Adrenal gland (tissue), 12 donors: ENCODE data around the gene IL15. TPM values are rescaled to one million over a fixed set of nuclear protein-coding genes. Genes with fewer than 3 reads are reported as not detected.
A peak's percentile ranks its signal among the peaks of the same experiment; 100 is the strongest.

Experiments used
- DNase-seq, 7 donors: peaks; one replicate each; pipeline ENCODE4 v3.0.0-alpha.2; 2019 to 2020
- H3K27ac ChIP-seq, 5 donors: fragments of 200-600 bp; sonication (generic) in 4 of 5; 1 replicate in 3 of 5; 2 replicates in 2 of 5; pipeline versions ENCODE4 v1.5.1 to v1.8.0; 2016 to 2020; ENCODE audit warnings: mild to moderate bottlenecking in 1 of 5
- H3K27me3 ChIP-seq: fragments of 200-600 bp; 2 replicates; pipeline ENCODE4 v1.8.0; 2021
- H3K36me3 ChIP-seq, 2 donors: fragments of 200-600 bp; replicated peaks in 1 of 2; 1 replicate in 1 of 2; 2 replicates in 1 of 2; pipeline versions ENCODE4 v1.5.1 to v1.8.0; 2018 to 2022
- H3K4me1 ChIP-seq, 2 donors: fragments of 200-600 bp; replicated peaks in 1 of 2; 1 replicate in 1 of 2; 2 replicates in 1 of 2; pipeline versions ENCODE4 v1.5.1 to v1.8.0; 2018 to 2021
- H3K4me3 ChIP-seq, 4 donors: fragments of 200-600 bp; sonication (generic) in 3 of 4; one replicate each; pipeline ENCODE4 v1.5.1; 2016 to 2018
- H3K9me3 ChIP-seq, 3 donors: fragments of 200-600 bp; sonication (generic) in 1 of 3; replicated peaks in 1 of 3; 1 replicate in 2 of 3; 2 replicates in 1 of 3; pipeline versions ENCODE4 v1.5.1 to v1.8.0; 2016 to 2021
- POLR2A ChIP-seq, 2 donors: fragments of 450-650 bp; IDR thresholded peaks; one replicate each; pipeline ENCODE4 v1.6.1; 2017; ENCODE audit warnings: antibody characterized with exemption in 2 of 2, mild to moderate bottlenecking in 2 of 2, moderate library complexity in 1 of 2
- WGBS, 4 donors: extraction: QIAGEN DNeasy Blood & Tissue Kit in 2 of 4; methylation state at CpG; one replicate each; pipeline versions ENCODE4 v1.1.5 to v1.1.7; 2013 to 2017; 5-methylcytosine and 5-hydroxymethylcytosine counted together
- intact Hi-C, 2 donors: fragments of 100-400 bp; cut with DNase I; formaldehyde crosslinking; loops; one replicate each; pipeline versions ENCODE4 v1.14.1 to v1.15.0; 2022 to 2023
- polyA plus RNA-seq, 3 donors: library from polyadenylated mRNA; stranded (reverse); fragments of 200-250 nt in 2 of 3; fragments of 350-450 nt in 1 of 3; fragmentation: Illumina TruSeq in 1 of 3; extraction: RNeasy Lipid Tissue Mini Kit (QIAGEN cat#74804) in 1 of 3; gene quantifications; one replicate each; pipeline ENCODE4 v1.2.3, GENCODE V29; 2013 to 2014
- total RNA-seq, 9 donors: library from RNA; depleted of rRNA in 4 of 9; stranded (reverse); fragments of >200 nt in 4 of 9; fragments of 120-200 nt in 1 of 9; fragmentation: NEBNext Ultra II Directional in 1 of 9; extraction: Animal tissue kit (Norgen Biotek cat#: 25700) in 1 of 9; gene quantifications; one replicate each; pipeline versions ENCODE4 v1.1.0 to v1.2.4, GENCODE V29; 2013 to 2023
- TF ChIP-seq, protein P1 (sequence below), 6 experiments: fragments of 450-650 bp in 4 of 6; fragments of 200-600 bp in 2 of 6; sonication (generic) in 1 of 6; IDR thresholded peaks; 1 replicate in 5 of 6; 2 replicates in 1 of 6; pipeline versions ENCODE4 v1.5.1 to v1.8.0; 2016 to 2021; ENCODE audit warnings: antibody characterized with exemption in 6 of 6, mild to moderate bottlenecking in 2 of 6, moderate library complexity in 1 of 6
- donor health status: healthy with polysubstance abuse.
- donor health status: Bipolar disorder and iron deficiency.
- donor health status: DM: yes; HTN: yes; CAD: no.
- donor health status: DM: no; HTN: no; CAD: no.
- donor health status: DM: no; HTN: no; CAD: no.
- donor health status: DM: yes; HTN: yes; CAD: no.

IL15 gene
- total and polyA plus RNA-seq, 12 donors, result 0.94 to 8.9 (median 3.2) TPM

DNA sequence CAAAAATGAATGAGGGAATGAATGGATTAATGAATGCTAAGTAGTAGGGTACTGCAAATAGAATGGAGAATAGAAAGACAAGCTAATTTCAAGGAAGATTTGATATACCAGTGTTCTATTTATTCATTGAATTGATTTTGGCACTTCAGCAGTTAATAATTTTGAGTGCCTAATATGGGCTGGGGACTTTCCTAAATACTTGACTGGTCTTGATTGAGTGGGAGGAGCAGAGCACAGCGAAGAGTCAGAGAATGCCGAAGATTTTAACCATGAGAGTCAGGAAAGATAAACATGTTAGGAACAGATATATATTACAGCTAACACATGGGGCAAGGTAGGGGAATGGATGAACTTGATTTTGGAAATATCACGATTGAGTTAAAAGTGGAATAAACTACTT lies 10.6 kb downstream of the IL15 start:
- WGBS, 4 donors, result 64 to 84% (median 79%) methylated on average over 3 of the region's 3 CpGs

GRCh38 chr4:141647966-141648365 lies 11.6 kb downstream of the IL15 start:
- Histone ChIP-seq H3K4me3 (no peak overlapping the region), H3K36me3 (no peaks in the 10 kb centered on the region), H3K9me3 (no peaks in the 10 kb centered on the region), H3K4me1 (peaks cover 5 to 21% of the 10 kb centered on the region in 2 donors), H3K27me3 (no peaks in the 10 kb centered on the region), H3K27ac (no peak overlapping the region)
- 49 to 60% (median 55%) methylated on average over 1 of the region's 1 CpG for WGBS, 4 donors
- no peak for DNase-seq
- intact Hi-C loops, result no loop called here
- TF ChIP-seq, protein P1, sequence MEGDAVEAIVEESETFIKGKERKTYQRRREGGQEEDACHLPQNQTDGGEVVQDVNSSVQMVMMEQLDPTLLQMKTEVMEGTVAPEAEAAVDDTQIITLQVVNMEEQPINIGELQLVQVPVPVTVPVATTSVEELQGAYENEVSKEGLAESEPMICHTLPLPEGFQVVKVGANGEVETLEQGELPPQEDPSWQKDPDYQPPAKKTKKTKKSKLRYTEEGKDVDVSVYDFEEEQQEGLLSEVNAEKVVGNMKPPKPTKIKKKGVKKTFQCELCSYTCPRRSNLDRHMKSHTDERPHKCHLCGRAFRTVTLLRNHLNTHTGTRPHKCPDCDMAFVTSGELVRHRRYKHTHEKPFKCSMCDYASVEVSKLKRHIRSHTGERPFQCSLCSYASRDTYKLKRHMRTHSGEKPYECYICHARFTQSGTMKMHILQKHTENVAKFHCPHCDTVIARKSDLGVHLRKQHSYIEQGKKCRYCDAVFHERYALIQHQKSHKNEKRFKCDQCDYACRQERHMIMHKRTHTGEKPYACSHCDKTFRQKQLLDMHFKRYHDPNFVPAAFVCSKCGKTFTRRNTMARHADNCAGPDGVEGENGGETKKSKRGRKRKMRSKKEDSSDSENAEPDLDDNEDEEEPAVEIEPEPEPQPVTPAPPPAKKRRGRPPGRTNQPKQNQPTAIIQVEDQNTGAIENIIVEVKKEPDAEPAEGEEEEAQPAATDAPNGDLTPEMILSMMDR (IDR thresholded peaks at IDR 0.05), result no peak
- TF ChIP-seq POLR2A (IDR thresholded peaks at IDR 0.05), result no peak

More for the DNA sequence above, 10.6 kb downstream of the IL15 start:
- Histone ChIP-seq H3K4me3 (no peak overlapping the region), H3K27ac (no peak overlapping the region), H3K4me1 (peaks cover 13 to 25% of the 10 kb centered on the region in 2 donors), H3K36me3 (no peaks in the 10 kb centered on the region), H3K27me3 (no peaks in the 10 kb centered on the region), H3K9me3 (no peaks in the 10 kb centered on the region)
- intact Hi-C loops, result no loop called here
- TF ChIP-seq, protein P1 (IDR thresholded peaks at IDR 0.05), result no peak
- no peak for TF ChIP-seq POLR2A (IDR thresholded peaks at IDR 0.05)
- no peak for DNase-seq

GRCh38 chr4:141652161-141652778 lies 15.9 kb downstream of the IL15 start:
- Histone ChIP-seq H3K4me1 (peaks cover 0 to 10% of the 10 kb centered on the region in 2 donors), H3K27ac (no peak overlapping the region), H3K9me3 (no peaks in the 10 kb centered on the region), H3K27me3 (no peaks in the 10 kb centered on the region), H3K36me3 (no peaks in the 10 kb centered on the region), H3K4me3 (no peak overlapping the region)
- no peak for DNase-seq
- 33 to 44% (median 42%) methylated on average over 4 of the region's 4 CpGs for WGBS, 4 donors
- intact Hi-C loops, result no loop called here
- TF ChIP-seq, protein P1 (IDR thresholded peaks at IDR 0.05), result no peak
- TF ChIP-seq POLR2A (IDR thresholded peaks at IDR 0.05), result no peak

- Histone ChIP-seq H3K4me1 (peaks cover 0 to 7% of the 10 kb centered on the region in 2 donors), H3K27ac (no peak overlapping the region), H3K9me3 (no peaks in the 10 kb centered on the region), H3K4me3 (no peak overlapping the region), H3K36me3 (no peaks in the 10 kb centered on the region), H3K27me3 (no peaks in the 10 kb centered on the region)
- intact Hi-C loops, result no loop called here
- peak; percentile 33 to 74 (median 47) for DNase-seq
- TF ChIP-seq, protein P1 (IDR thresholded peaks at IDR 0.05), result peak; percentile 5 to 42 (median 26)
- TF ChIP-seq POLR2A (IDR thresholded peaks at IDR 0.05), result no peak
Observed at GRCh38 chr4:141654098-141654497, 17.7 kb downstream of the IL15 start.
